Activated CD8-positive, alpha-beta T cell treated with anti-CD3 and anti-CD28 coated beads for 36 hours (primary cell): Measurements from ENCODE around the gene PRF1. TPM values are rescaled to one million over a fixed set of nuclear protein-coding genes. Genes with fewer than 3 reads are reported as not detected.

Source experiments
- ATAC-seq: fragments of 200-7000 bp; cut with Tn5 transposase; one replicate; pipeline ENCODE4 v1.10.0; 2021; ENCODE audit warnings: mild to moderate bottlenecking, moderate library complexity
- CTCF ChIA-PET: fragments of 350-600 bp; sonication (Branson Sonifier 250); formaldehyde crosslinking; loops from one replicate; lab custom pipeline; 2021; ENCODE audit warnings: antibody characterized with exemption; lab: Charles Lee
- POLR2A ChIA-PET: fragments of 350-600 bp; sonication (Branson Sonifier 250); formaldehyde crosslinking; loops from one replicate; lab custom pipeline; 2021; ENCODE audit warnings: antibody characterized with exemption; lab: Charles Lee
- DNase-seq: peaks from one replicate; pipeline ENCODE4 v3.0.0-alpha.2; 2020
- H3K27ac Mint-ChIP-seq: one replicate; pipeline ENCODE4 v1.8.0; 2021; ENCODE audit warnings: mild to moderate bottlenecking, mixed read lengths
- H3K27me3 Mint-ChIP-seq: one replicate; pipeline ENCODE4 v1.8.0; 2021; ENCODE audit warnings: mixed read lengths
- H3K36me3 Mint-ChIP-seq: one replicate; pipeline ENCODE4 v1.8.0; 2021; ENCODE audit warnings: low read depth, mixed read lengths
- H3K4me1 Mint-ChIP-seq: one replicate; pipeline ENCODE4 v1.8.0; 2021; ENCODE audit warnings: low read depth, mixed read lengths
- H3K4me3 Mint-ChIP-seq: one replicate; pipeline ENCODE4 v1.8.0; 2021; ENCODE audit warnings: mild to moderate bottlenecking, moderate library complexity, mixed read lengths
- H3K9me3 Mint-ChIP-seq: one replicate; pipeline ENCODE4 v1.8.0; 2021; ENCODE audit warnings: mixed read lengths
- intact Hi-C: fragments of 100-400 bp; cut with micrococcal nuclease; formaldehyde crosslinking; loops from one replicate; pipeline ENCODE4 v1.10.0; 2022
- total RNA-seq, 2 experiments: library from RNA; stranded (reverse); gene quantifications; one replicate each; pipeline ENCODE4 v1.2.3, GENCODE V29; 2021
- TF ChIP-seq, protein P1 (sequence below): fragments of 200-600 bp; IDR thresholded peaks from one replicate; pipeline ENCODE4 v1.8.0; 2022; ENCODE audit warnings: antibody characterized with exemption, mild to moderate bottlenecking

The PRF1 gene
- total RNA-seq, 2 experiments from 2014 or later = 107 to 113 TPM

DNA sequence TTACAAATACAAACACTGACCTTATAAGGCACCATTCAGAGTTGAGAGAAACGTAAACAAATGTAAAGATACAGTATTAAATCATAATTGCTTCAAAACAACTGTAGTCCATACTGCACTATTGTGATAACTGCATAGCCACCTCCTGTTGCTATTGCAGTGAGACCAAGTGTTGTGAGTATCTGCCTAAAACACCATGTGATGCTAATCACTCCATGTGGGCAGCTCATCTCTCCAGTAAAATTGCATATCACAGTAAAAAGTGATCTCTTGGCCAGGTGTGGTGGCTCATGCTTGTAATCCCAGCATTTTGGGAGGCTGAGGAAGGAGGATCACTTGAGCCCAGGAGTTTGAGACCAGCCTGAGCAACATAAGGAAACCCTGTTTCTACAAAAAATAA lies 26.8 kb upstream of the PRF1 start:
- Mint-ChIP-seq H3K27ac (no peak overlapping the region), H3K9me3 (no peaks in the 10 kb centered on the region), H3K4me1 (no peaks in the 10 kb centered on the region), H3K36me3 (no peaks in the 10 kb centered on the region), H3K4me3 (no peak overlapping the region), H3K27me3 (no peaks in the 10 kb centered on the region)
- TF ChIP-seq, protein P1, sequence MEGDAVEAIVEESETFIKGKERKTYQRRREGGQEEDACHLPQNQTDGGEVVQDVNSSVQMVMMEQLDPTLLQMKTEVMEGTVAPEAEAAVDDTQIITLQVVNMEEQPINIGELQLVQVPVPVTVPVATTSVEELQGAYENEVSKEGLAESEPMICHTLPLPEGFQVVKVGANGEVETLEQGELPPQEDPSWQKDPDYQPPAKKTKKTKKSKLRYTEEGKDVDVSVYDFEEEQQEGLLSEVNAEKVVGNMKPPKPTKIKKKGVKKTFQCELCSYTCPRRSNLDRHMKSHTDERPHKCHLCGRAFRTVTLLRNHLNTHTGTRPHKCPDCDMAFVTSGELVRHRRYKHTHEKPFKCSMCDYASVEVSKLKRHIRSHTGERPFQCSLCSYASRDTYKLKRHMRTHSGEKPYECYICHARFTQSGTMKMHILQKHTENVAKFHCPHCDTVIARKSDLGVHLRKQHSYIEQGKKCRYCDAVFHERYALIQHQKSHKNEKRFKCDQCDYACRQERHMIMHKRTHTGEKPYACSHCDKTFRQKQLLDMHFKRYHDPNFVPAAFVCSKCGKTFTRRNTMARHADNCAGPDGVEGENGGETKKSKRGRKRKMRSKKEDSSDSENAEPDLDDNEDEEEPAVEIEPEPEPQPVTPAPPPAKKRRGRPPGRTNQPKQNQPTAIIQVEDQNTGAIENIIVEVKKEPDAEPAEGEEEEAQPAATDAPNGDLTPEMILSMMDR = no peak
- ChIA-PET CTCF (no interaction called here), POLR2A (no interaction called here)
- ATAC-seq (no peak), DNase-seq (no peak)
- intact Hi-C loops = no loop called here

DNA sequence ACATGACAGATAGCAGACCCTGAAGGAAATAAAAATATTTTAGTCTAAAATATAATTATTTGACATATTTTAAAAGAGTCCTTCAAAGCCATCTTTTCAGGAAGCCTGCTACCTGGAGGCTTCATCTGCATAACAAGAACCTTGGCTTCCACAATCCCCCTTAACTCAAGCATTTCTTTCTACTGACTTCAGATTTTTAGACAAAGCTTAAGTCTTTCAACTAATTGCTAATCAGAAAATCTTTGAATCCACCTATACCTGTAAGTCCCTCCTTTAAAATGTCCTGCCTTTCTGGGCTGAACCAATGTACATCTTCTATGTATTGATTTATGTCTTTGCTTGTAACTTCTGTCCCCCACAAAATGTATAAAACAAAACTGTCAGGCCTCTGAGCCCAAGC lies 23.5 kb upstream of the PRF1 start:
- no peak for ATAC-seq
- CTCF ChIA-PET = interaction anchor here (1.1 to 2.6 kb wide), 2 partner anchors 67 to 135 kb away, joined by 3 to 6 read pairs; no protein-coding TSS in a partner anchor

DNA sequence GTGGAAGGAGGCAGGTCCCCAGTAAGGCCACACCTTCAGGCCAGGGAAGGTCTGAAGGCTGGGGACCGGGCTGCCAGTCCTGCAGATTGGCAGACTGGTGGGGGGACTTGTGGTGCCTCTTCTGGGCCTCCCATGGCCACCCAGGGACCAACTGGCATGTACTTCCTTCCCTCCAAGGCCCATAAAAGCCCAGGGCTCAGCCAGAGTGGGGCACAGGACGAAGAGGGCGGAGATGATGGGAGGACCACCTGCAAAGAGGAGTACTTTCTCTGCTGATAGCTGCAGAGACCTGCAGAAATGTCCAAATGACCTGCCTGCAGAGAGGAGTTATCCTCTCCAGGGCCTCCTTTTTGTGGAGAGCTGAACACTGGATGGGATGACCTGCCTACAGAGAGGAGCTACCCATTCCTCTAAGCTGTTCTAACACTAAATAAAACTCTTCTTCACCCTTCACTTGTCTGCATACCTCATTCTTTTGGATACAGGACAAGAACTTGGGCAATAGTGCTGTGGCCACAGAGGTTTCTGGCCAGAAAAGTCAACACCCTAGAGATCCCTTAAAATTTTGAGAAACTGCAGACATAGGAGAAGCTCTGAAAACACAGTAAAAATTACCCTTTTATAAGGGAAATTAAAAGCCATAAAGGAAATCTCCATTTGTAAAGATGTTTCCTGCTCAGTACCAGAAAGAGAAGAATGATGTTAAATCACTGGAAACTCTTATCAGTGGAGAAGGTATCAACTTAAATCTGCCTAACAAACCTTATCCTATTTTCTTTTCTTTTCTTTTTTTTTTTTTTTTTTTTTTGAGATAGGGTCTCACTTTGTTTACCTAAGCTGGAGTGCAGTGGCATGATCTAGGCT lies 20.7 kb upstream of the PRF1 start:
- Mint-ChIP-seq H3K27ac (no peak overlapping the region), H3K36me3 (no peaks in the 10 kb centered on the region), H3K9me3 (peaks cover 2% of the 10 kb centered on the region), H3K4me3 (no peak overlapping the region), H3K27me3 (no peaks in the 10 kb centered on the region), H3K4me1 (peaks cover 13% of the 10 kb centered on the region)
- POLR2A ChIA-PET = interaction anchor here (0.6 kb wide), 1 partner anchor 1904 kb away, joined by 3 read pairs; no protein-coding TSS in a partner anchor
- no peak for ATAC-seq
- TF ChIP-seq, protein P1 = no peak
- DNase-seq = no peak
- CTCF ChIA-PET = interaction anchor here (1.8 kb wide), 1 partner anchor 64 kb away, joined by 6 read pairs; no protein-coding TSS in a partner anchor
- intact Hi-C loops = no loop called here

More for the DNA sequence above, 23.5 kb upstream of the PRF1 start:
- Mint-ChIP-seq H3K9me3 (no peaks in the 10 kb centered on the region), H3K4me3 (no peak overlapping the region), H3K36me3 (no peaks in the 10 kb centered on the region), H3K4me1 (no peaks in the 10 kb centered on the region), H3K27me3 (no peaks in the 10 kb centered on the region), H3K27ac (no peak overlapping the region)
- intact Hi-C loops = no loop called here
- POLR2A ChIA-PET = no interaction called here
- TF ChIP-seq, protein P1 = no peak
- DNase-seq = no peak

DNA sequence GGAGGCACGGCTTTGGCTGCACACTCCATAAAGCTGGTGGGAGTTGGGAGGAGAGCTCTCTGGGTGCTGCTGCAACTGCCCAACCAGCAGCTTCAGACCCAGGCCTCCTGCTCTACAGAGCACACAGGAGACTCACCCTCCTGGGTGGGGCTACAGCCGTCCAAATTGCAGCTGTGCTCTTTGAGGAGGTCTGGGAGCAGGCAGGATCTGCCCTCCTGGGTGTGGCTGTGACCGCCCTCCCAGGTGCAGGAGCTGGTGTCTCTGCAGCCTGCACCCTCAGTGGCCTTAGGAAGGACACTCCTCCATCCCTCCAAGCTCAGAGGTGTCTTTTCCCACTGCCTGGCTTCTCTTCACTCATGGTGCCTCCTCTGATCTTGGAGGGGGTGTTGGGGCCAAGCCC lies 20.0 kb upstream of the PRF1 start:
- no peak for ATAC-seq
- H3K27ac Mint-ChIP-seq = no peak overlapping the region
- H3K27me3 Mint-ChIP-seq = no peaks in the 10 kb centered on the region
- ChIA-PET CTCF (interaction anchor here (1.0 to 1.8 kb wide), 2 partner anchors 19 to 64 kb away, joined by 3 to 6 read pairs; no protein-coding TSS in a partner anchor), POLR2A (interaction anchor here (0.6 kb wide), 1 partner anchor 1904 kb away, joined by 3 read pairs; no protein-coding TSS in a partner anchor)
- TF ChIP-seq, protein P1 = no peak
- H3K4me3 Mint-ChIP-seq = no peak overlapping the region
- H3K36me3 Mint-ChIP-seq = no peaks in the 10 kb centered on the region
- peaks cover 2% of the 10 kb centered on the region for H3K9me3 Mint-ChIP-seq
- no peak for DNase-seq
- H3K4me1 Mint-ChIP-seq = peaks cover 19% of the 10 kb centered on the region
- intact Hi-C loops = no loop called here
